Muscle layer of duodenum (tissue), 2 donors: ENCODE measurements around the gene HS3ST2.

Experiments used
- H3K27ac ChIP-seq: one replicate; pipeline ENCODE4 v1.7.0; 2013; ENCODE audit warnings: mild to moderate bottlenecking, low read length
- H3K27me3 ChIP-seq: one replicate; pipeline ENCODE4 v1.7.0; 2013; ENCODE audit warnings: low read depth, mild to moderate bottlenecking, control low read depth, low read length
- H3K36me3 ChIP-seq, 2 donors: one replicate each; pipeline ENCODE4 v1.7.0; 2013; ENCODE audit warnings: low read length in 2 of 2, control low read depth in 1 of 2, mild to moderate bottlenecking in 1 of 2; ENCODE audit not compliant: insufficient read depth in 2 of 2, control insufficient read depth in 1 of 2
- H3K4me1 ChIP-seq, 2 donors: one replicate each; pipeline ENCODE4 v1.7.0; 2013; ENCODE audit warnings: low read length in 2 of 2, mild to moderate bottlenecking in 2 of 2, control low read depth in 1 of 2, moderate library complexity in 1 of 2; ENCODE audit not compliant: insufficient read depth in 2 of 2, control insufficient read depth in 1 of 2
- H3K4me3 ChIP-seq, 2 donors: one replicate each; pipeline ENCODE4 v1.7.0; 2013; ENCODE audit warnings: low read length in 2 of 2, low read depth in 1 of 2, mild to moderate bottlenecking in 1 of 2
- H3K9me3 ChIP-seq, 2 donors: one replicate each; pipeline ENCODE4 v1.7.0; 2013; ENCODE audit warnings: low read length in 2 of 2, control low read depth in 1 of 2, mild to moderate bottlenecking in 1 of 2; ENCODE audit not compliant: control insufficient read depth in 1 of 2
- donor health status: healthy.

The HS3ST2 gene

DNA sequence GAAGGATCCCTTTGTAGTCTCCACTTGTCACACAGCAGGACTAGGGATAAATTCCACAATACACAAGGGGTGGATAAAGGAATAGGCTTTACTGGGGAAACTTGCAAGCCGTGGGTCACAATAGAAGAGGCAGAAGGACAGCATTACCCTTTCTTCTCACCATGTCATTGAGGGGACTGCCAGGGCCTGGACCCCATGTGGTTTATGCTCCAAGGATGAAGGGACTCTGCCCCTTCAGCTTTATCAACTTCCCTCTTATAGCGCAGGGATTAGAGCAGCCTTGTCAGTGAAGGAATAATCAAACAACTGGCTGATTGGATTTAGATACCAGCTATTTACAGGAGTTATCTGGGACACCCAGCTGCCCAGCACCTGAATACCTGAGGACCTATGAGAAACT, 89.8 kb downstream of the HS3ST2 start:
- Histone ChIP-seq H3K27ac (no peak overlapping the region), H3K9me3 (no peaks in the 10 kb centered on the region), H3K4me1 (no peaks in the 10 kb centered on the region), H3K36me3 (no peaks in the 10 kb centered on the region), H3K4me3 (no peak overlapping the region), H3K27me3 (no peaks in the 10 kb centered on the region)

DNA sequence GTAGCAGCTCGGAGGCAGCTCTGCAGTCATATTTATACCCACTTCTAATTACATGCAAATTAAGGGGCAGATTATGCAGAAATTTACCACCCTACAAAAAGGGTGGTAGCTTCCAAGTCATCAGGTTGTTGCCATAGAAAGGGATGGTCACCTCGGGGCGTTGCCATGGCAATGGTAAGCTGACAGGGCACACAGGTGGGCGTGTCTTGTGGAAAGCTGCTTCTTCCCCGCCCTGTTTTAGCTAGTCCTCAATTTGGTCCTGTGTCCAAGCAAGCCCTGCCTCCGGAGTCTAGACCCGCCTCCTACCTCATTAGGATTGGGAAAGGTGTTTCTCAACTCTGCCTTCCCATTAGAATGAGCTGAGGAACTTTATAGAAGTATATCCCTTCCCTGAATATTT, 98.7 kb downstream of the HS3ST2 start:
- H3K9me3 ChIP-seq, result no peaks in the 10 kb centered on the region
- H3K27ac ChIP-seq, result no peak overlapping the region

DNA sequence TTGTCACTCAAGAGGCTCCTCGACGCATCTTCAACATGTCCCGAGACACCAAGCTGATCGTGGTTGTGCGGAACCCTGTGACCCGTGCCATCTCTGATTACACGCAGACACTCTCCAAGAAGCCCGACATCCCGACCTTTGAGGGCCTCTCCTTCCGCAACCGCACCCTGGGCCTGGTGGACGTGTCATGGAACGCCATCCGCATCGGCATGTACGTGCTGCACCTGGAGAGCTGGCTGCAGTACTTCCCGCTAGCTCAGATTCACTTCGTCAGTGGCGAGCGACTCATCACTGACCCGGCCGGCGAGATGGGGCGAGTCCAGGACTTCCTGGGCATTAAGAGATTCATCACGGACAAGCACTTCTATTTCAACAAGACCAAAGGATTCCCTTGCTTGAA, 101.0 kb downstream of the HS3ST2 start:
- no peak overlapping the region for H3K27ac ChIP-seq
- H3K9me3 ChIP-seq, result no peaks in the 10 kb centered on the region
- no peaks in the 10 kb centered on the region for H3K36me3 ChIP-seq

More for the DNA sequence above, 98.7 kb downstream of the HS3ST2 start:
- no peaks in the 10 kb centered on the region for H3K27me3 ChIP-seq
- no peaks in the 10 kb centered on the region for H3K36me3 ChIP-seq
- no peak overlapping the region for H3K4me3 ChIP-seq
- no peaks in the 10 kb centered on the region for H3K4me1 ChIP-seq

GRCh38 chr16:22923491-22923890, 109.5 kb downstream of the HS3ST2 start:
- Histone ChIP-seq H3K27ac (no peak overlapping the region), H3K9me3 (no peaks in the 10 kb centered on the region), H3K4me3 (no peak overlapping the region), H3K27me3 (no peaks in the 10 kb centered on the region), H3K4me1 (no peaks in the 10 kb centered on the region), H3K36me3 (no peaks in the 10 kb centered on the region)

More for the DNA sequence above, 101.0 kb downstream of the HS3ST2 start:
- Histone ChIP-seq H3K4me1 (no peaks in the 10 kb centered on the region), H3K4me3 (no peak overlapping the region), H3K27me3 (no peaks in the 10 kb centered on the region)

DNA sequence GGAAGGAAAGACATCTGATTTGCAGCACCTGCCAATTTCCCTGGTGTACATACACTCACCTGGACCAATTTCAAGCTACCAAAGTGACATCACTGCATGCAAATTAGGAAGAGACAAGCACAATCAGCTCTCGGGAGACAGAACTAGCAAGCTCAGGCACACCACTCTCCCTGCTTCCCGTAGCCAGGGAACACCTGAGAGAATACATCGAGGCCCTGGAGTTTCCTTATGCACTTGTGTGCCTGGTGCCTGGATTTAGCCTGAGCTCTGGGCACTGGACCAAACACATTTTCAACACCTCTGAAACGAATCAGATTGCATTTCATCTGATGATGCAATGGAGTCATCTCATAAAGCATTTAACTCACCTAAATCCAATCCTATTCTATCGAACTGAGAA, 110.5 kb downstream of the HS3ST2 start:
- Histone ChIP-seq H3K9me3 (no peaks in the 10 kb centered on the region), H3K4me3 (no peak overlapping the region), H3K27ac (no peak overlapping the region), H3K4me1 (no peaks in the 10 kb centered on the region), H3K36me3 (no peaks in the 10 kb centered on the region), H3K27me3 (no peaks in the 10 kb centered on the region)

- Histone ChIP-seq H3K9me3 (no peaks in the 10 kb centered on the region), H3K4me1 (no peaks in the 10 kb centered on the region), H3K4me3 (no peak overlapping the region), H3K27ac (no peak overlapping the region), H3K36me3 (no peaks in the 10 kb centered on the region), H3K27me3 (no peaks in the 10 kb centered on the region)
These were observed 112.3 kb downstream of the HS3ST2 start for GRCh38 chr16:22926105-22926751.

- Histone ChIP-seq H3K27ac (no peak overlapping the region), H3K4me1 (no peaks in the 10 kb centered on the region), H3K27me3 (no peaks in the 10 kb centered on the region), H3K36me3 (no peaks in the 10 kb centered on the region), H3K4me3 (no peak overlapping the region), H3K9me3 (no peaks in the 10 kb centered on the region)
These were observed 113.3 kb downstream of the HS3ST2 start for GRCh38 chr16:22927306-22927705.

DNA sequence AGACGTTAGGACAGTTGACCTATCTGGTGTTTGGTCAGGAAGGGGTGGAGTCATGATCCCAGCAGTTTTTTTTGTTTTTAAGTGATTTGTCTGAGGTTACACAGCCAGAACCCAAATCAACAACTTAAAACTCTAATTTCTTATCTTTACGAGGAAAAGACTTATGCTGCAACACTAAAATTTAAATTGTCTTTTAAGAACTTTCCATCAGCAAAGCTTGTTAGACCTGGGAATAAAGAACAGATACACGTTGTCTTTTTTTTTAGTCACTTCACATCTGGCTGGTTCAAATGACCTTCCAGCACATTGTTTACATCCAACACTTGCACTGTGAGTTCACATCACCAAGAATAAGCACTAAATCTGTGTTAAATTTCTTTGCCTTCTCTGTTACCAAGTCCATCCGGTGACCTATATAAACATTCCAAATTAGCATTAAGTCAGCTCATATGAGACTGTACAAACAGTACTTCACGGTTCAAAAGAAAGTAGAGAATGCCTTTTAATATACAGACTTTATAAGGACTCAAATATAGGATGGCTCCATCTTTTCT, 115.0 kb downstream of the HS3ST2 start:
- no peak overlapping the region for H3K27ac ChIP-seq
- H3K4me1 ChIP-seq, result no peaks in the 10 kb centered on the region
- H3K9me3 ChIP-seq, result no peaks in the 10 kb centered on the region
- H3K27me3 ChIP-seq, result no peaks in the 10 kb centered on the region
- H3K4me3 ChIP-seq, result no peak overlapping the region
- H3K36me3 ChIP-seq, result no peaks in the 10 kb centered on the region

DNA sequence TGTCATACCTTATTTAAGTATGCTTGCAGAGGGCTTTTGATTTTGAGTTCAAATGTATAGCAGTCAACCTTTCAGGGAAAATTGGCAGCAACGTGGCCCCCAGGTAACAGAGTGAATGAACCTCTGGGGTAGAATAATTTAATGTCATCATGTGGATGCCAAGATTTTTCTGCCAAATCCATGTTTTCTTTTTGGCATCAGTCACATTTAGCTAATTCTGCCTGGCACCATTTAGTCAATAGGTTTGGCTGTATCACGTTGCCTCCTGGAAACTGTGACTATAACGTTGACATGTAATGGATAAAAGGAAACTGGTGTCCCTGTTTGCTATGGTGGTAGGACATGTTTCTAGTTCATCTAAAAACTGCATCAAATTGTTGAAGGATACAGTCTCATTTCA, 115.5 kb downstream of the HS3ST2 start:
- no peaks in the 10 kb centered on the region for H3K9me3 ChIP-seq
- H3K4me3 ChIP-seq, result no peak overlapping the region
- no peaks in the 10 kb centered on the region for H3K4me1 ChIP-seq
- no peaks in the 10 kb centered on the region for H3K36me3 ChIP-seq
- no peaks in the 10 kb centered on the region for H3K27me3 ChIP-seq
- no peak overlapping the region for H3K27ac ChIP-seq

DNA sequence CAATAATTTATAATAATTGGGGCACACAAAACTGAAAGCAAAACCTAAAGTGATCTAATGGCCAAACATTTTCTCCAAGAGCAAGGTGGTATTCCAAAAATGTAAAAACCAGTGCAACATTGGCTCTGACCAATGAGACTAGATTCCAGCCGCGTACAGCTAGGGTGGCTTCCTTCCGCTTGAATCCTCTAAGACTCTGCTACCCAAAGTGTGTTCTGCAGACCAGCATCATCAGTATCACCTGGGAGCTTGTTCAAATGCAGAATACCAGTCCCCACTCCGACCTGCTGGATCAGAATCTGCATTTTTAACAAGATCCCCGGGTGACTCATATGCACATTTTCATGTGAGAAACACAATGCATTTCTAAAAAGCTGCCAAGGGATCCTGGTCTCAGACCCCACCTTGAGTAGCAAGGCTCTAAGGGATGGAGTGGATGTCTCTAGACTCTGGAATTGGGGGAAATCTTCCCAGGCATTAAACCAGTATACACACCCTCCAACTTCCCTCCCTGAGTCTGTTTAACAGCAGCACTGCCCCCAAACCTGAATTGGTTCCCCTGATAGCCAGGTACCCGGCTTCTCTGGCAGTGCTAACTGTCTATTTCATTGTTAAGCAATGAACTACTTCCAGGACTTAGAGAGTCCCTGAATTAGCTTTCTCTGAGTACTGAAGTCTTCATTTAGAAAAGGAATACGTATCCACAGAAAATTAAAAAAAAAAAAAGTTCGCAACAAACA, 118.2 kb downstream of the HS3ST2 start:
- H3K27me3 ChIP-seq, result no peaks in the 10 kb centered on the region

GRCh38 chr16:22933173-22933572, 119.2 kb downstream of the HS3ST2 start:
- Histone ChIP-seq H3K4me3 (no peak overlapping the region), H3K27ac (no peak overlapping the region)

More for the DNA sequence above, 118.2 kb downstream of the HS3ST2 start:
- Histone ChIP-seq H3K4me1 (no peaks in the 10 kb centered on the region), H3K27ac (no peak overlapping the region), H3K9me3 (no peaks in the 10 kb centered on the region), H3K4me3 (no peak overlapping the region), H3K36me3 (no peaks in the 10 kb centered on the region)

More at GRCh38 chr16:22933173-22933572, 119.2 kb downstream of the HS3ST2 start:
- Histone ChIP-seq H3K36me3 (no peaks in the 10 kb centered on the region), H3K4me1 (no peaks in the 10 kb centered on the region), H3K9me3 (no peaks in the 10 kb centered on the region), H3K27me3 (no peaks in the 10 kb centered on the region)
